HCT116 (cell line): ENCODE measurements around the gene BPIFB1. TPM values are rescaled to one million over a fixed set of nuclear protein-coding genes. Genes with fewer than 3 reads are reported as not detected.

Source experiments
- ATAC-seq: fragments of 200-7000 bp; cut with Tn5 transposase; 2 replicates; pipeline ENCODE4 v1.9.1; 2020; ENCODE audit warnings: mild to moderate bottlenecking, moderate library complexity
- Bru-seq: library from RNA; stranded (reverse); fragments of 400-500 nt; gene quantifications from one replicate; lab custom pipeline; 2021; lab: Mats Ljungman, UMichigan
- BruChase-seq, 2 experiments: library from RNA; stranded (reverse); fragments of 400-500 nt; gene quantifications; one replicate each; lab custom pipeline; 2021; lab: Mats Ljungman, UMichigan
- BruUV-seq: library from RNA; stranded (reverse); fragments of 400-500 nt; replicated peaks from 2 replicates; lab custom pipeline; 2021; lab: Mats Ljungman, UMichigan
- CTCF ChIA-PET: fragments of 300-600 bp; sonication (Branson Sonifier 250); formaldehyde crosslinking; loops from one replicate; lab custom pipeline; 2021; ENCODE audit warnings: antibody characterized with exemption; lab: Charles Lee
- POLR2A ChIA-PET: fragments of 300-600, 350-600 bp; sonication (Branson Sonifier 250); formaldehyde crosslinking; loops from one replicate; lab custom pipeline; 2021; ENCODE audit warnings: antibody characterized with exemption; lab: Charles Lee
- RAD21 ChIA-PET, 2 experiments: fragments of 300-600 bp; sonication (Branson Sonifier 250); formaldehyde crosslinking; loops; one replicate each; lab custom pipeline; 2023; ENCODE audit warnings: low total read pairs in 2 of 2; ENCODE audit not compliant: uncharacterized antibody in 2 of 2, unreplicated experiment in 2 of 2, low non-redundant PET in 1 of 2; lab: Charles Lee
- DNase-seq: peaks from one replicate; pipeline ENCODE4 v3.0.0-alpha.2; 2010; ENCODE audit warnings: low read depth, low spot score
- H2AFZ ChIP-seq: fragments of 200-600 bp; shearing (Covaris generic), sonication (generic); 2 replicates; pipeline ENCODE4 v1.6.1; 2017; ENCODE audit warnings: low read depth, mixed run types, mixed read lengths, antibody characterized with exemption, low read length; ENCODE audit not compliant: poor library complexity, severe bottlenecking
- H3K27ac ChIP-seq: 2 replicates; pipeline ENCODE4 v1.5.1; 2012; ENCODE audit warnings: low read depth, low read length
- H3K27me3 ChIP-seq: fragments of 200-600 bp; sonication (generic); 2 replicates; pipeline ENCODE4 v1.6.1; 2016; ENCODE audit warnings: mixed run types, low read length, mixed read lengths; ENCODE audit not compliant: insufficient read depth
- H3K36me3 ChIP-seq, 2 experiments: fragments of 200-500 bp in 1 of 2; fragments of 200-600 bp in 1 of 2; sonication (Bioruptor generic) in 1 of 2; sonication (generic) in 1 of 2; 2 replicates each; pipeline versions ENCODE4 v1.5.1 to v1.6.1; 2014 to 2016; ENCODE audit warnings: low read length in 2 of 2, inconsistent platforms in 1 of 2, mixed read lengths in 1 of 2, mixed run types in 1 of 2; ENCODE audit not compliant: insufficient read depth in 2 of 2, control insufficient read depth in 1 of 2
- H3K4me1 ChIP-seq, 2 experiments: fragments of 200-600 bp in 1 of 2; sonication (generic) in 1 of 2; 2 replicates each; pipeline versions ENCODE4 v1.5.1 to v1.6.1; 2012 to 2017; ENCODE audit warnings: low read length in 2 of 2, inconsistent platforms in 1 of 2, mild to moderate bottlenecking in 1 of 2, mixed read lengths in 1 of 2, mixed run types in 1 of 2, moderate library complexity in 1 of 2; ENCODE audit not compliant: insufficient read depth in 2 of 2, control insufficient read depth in 1 of 2
- H3K4me2 ChIP-seq: fragments of 200-600 bp; sonication (generic); 2 replicates; pipeline ENCODE4 v1.6.1; 2017; ENCODE audit warnings: mixed run types, low read length, mixed read lengths
- H3K4me3 ChIP-seq, 2 experiments: fragments of 200-600 bp in 1 of 2; sonication (generic) in 1 of 2; replicated peaks in 1 of 2; 2 replicates each; pipeline ENCODE4 v1.5.1; 2011 to 2016; ENCODE audit warnings: low read length in 2 of 2, control low read depth in 1 of 2, low read depth in 1 of 2, mild to moderate bottlenecking in 1 of 2, mixed read lengths in 1 of 2, mixed run types in 1 of 2
- H3K79me2 ChIP-seq: fragments of 200-600 bp; sonication (generic); 2 replicates; pipeline ENCODE4 v1.6.1; 2017; ENCODE audit warnings: mild to moderate bottlenecking, mixed run types, low read length, moderate library complexity, mixed read lengths; ENCODE audit not compliant: insufficient read depth
- H3K9ac ChIP-seq: fragments of 200-600 bp; sonication (generic); 2 replicates; pipeline ENCODE4 v1.6.1; 2016; ENCODE audit warnings: low read length, mixed read lengths
- H3K9me2 ChIP-seq: fragments of 200-600 bp; sonication (generic), shearing (Covaris generic); 2 replicates; pipeline ENCODE4 v1.6.1; 2017; ENCODE audit warnings: mixed run types, mild to moderate bottlenecking, moderate library complexity; ENCODE audit not compliant: insufficient read depth
- H3K9me3 ChIP-seq, 2 experiments: fragments of 200-500 bp in 1 of 2; fragments of 200-600 bp in 1 of 2; sonication (Bioruptor generic) in 1 of 2; sonication (generic) in 1 of 2; 2 replicates each; pipeline ENCODE4 v1.6.1; 2014 to 2017; ENCODE audit warnings: low read length in 2 of 2, mixed read lengths in 2 of 2, inconsistent platforms in 1 of 2, low read depth in 1 of 2, mild to moderate bottlenecking in 1 of 2, mixed run types in 1 of 2, moderate library complexity in 1 of 2; ENCODE audit not compliant: control insufficient read depth in 1 of 2, insufficient read depth in 1 of 2
- H4K20me1 ChIP-seq: fragments of 200-600 bp; sonication (generic), shearing (Covaris generic); 2 replicates; pipeline ENCODE4 v1.6.1; 2017; ENCODE audit warnings: mixed run types, mild to moderate bottlenecking, moderate library complexity; ENCODE audit not compliant: insufficient read depth
- CEBPB ChIP-seq: IDR thresholded peaks from 2 replicates; pipeline ENCODE4 v1.6.1; 2012; ENCODE audit warnings: low read depth
- EGR1 ChIP-seq: IDR thresholded peaks from 2 replicates; pipeline ENCODE4 v1.6.1; 2012; ENCODE audit warnings: low read depth
- EZH2 ChIP-seq: fragments of 200-600 bp; sonication (generic); IDR thresholded peaks from 2 replicates; pipeline ENCODE4 v1.6.1; 2017; ENCODE audit warnings: antibody characterized with exemption, mixed run types
- EZH2phosphoT487 ChIP-seq: fragments of 200-600 bp; IDR thresholded peaks from 2 replicates; pipeline ENCODE4 v1.6.1; 2018; ENCODE audit warnings: antibody characterized with exemption, borderline replicate concordance
- FOSL1 ChIP-seq: IDR thresholded peaks from 2 replicates; pipeline ENCODE4 v1.6.1; 2012; ENCODE audit warnings: low read depth
- SIN3A ChIP-seq: IDR thresholded peaks from 2 replicates; pipeline ENCODE4 v1.6.1; 2012; ENCODE audit warnings: low read depth
- TCF7L2 ChIP-seq: IDR thresholded peaks from 2 replicates; pipeline ENCODE4 v1.7.0; 2011; ENCODE audit warnings: borderline replicate concordance, inconsistent platforms; ENCODE audit not compliant: insufficient read depth, insufficient read length; ENCODE audit errors: extremely low read depth
- ZNF274 ChIP-seq: fragments of 200-500 bp; sonication (Bioruptor generic); IDR thresholded peaks from 2 replicates; pipeline ENCODE4 v1.6.1; 2014; ENCODE audit warnings: mild to moderate bottlenecking, low read depth, low read length, inconsistent platforms
- intact Hi-C: fragments of 100-400 bp; cut with micrococcal nuclease; formaldehyde crosslinking; loops from 2 replicates; pipeline ENCODE4 v1.10.0; 2022
- long read RNA-seq: library from polyadenylated mRNA; unstranded; transcript quantifications from one replicate; pipeline ENCODE4 v2.0.0, GENCODE V29; 2021; ENCODE audit not compliant: unreplicated experiment
- polyA plus RNA-seq: library from polyadenylated mRNA; unstranded; fragments of >200 nt; gene quantifications from 2 replicates; pipeline ENCODE4 v1.2.1, GENCODE V29; 2012; ENCODE audit warnings: missing spikeins
- total RNA-seq: library from RNA; stranded (reverse); gene quantifications from one replicate; pipeline ENCODE4 v1.2.1, GENCODE V29; 2021; ENCODE audit not compliant: unreplicated experiment
- TF ChIP-seq, protein P1 (sequence below): IDR thresholded peaks from 2 replicates; pipeline ENCODE4 v1.6.1; 2012

The BPIFB1 gene, protein sequence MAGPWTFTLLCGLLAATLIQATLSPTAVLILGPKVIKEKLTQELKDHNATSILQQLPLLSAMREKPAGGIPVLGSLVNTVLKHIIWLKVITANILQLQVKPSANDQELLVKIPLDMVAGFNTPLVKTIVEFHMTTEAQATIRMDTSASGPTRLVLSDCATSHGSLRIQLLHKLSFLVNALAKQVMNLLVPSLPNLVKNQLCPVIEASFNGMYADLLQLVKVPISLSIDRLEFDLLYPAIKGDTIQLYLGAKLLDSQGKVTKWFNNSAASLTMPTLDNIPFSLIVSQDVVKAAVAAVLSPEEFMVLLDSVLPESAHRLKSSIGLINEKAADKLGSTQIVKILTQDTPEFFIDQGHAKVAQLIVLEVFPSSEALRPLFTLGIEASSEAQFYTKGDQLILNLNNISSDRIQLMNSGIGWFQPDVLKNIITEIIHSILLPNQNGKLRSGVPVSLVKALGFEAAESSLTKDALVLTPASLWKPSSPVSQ
- 0.17 TPM for total RNA-seq
- 0.02 and 0.05 TPM in 2 replicates for polyA plus RNA-seq
- not detected for Bru-seq, nascent RNA
- not detected for BruChase-seq, experiment 1, labeled RNA remaining after a 6-hour chase
- BruChase-seq, experiment 2, labeled RNA remaining after a 2-hour chase: not detected
- long read RNA-seq: 0 reads

- ChIA-PET CTCF (interaction anchor here (1.0 to 1.5 kb wide), 2 partner anchors 9 to 20 kb away, joined by 3 to 8 read pairs; no protein-coding TSS in a partner anchor), POLR2A (no interaction called here)
- peak; percentile 84 for ATAC-seq
- H3K27me3 ChIP-seq: peaks cover 22% of the 10 kb centered on the region; the same call in 1 of the 2 replicates
- no peak within 1 kb of the TSS for H2AFZ ChIP-seq
- no peaks in the 10 kb centered on the region for H4K20me1 ChIP-seq
- TF ChIP-seq SIN3A (no peak), EZH2phosphoT487 (no peak), CEBPB (no peak), EGR1 (no peak), ZNF274 (no peak), TCF7L2 (no peak), FOSL1 (no peak), EZH2 (no peak)
- TF ChIP-seq, protein P1, sequence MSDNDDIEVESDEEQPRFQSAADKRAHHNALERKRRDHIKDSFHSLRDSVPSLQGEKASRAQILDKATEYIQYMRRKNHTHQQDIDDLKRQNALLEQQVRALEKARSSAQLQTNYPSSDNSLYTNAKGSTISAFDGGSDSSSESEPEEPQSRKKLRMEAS: no peak
- TF ChIP-seq, all 23 proteins: peak for 0
- no TSS peak for BruUV-seq
- Histone ChIP-seq H3K4me2 (peak within 1 kb of the TSS; percentile 35; the same call in 1 of the 2 replicates), H3K36me3 (no peaks in the 10 kb centered on the region), H3K9ac (no peak within 1 kb of the TSS), H3K4me3 (no peak within 1 kb of the TSS), H3K4me1 (peaks cover 8 to 11% of the 10 kb centered on the region in 2 experiments; a peak in 3 of 4 replicates), H3K9me2 (no peaks in the 10 kb centered on the region), H3K9me3 (no peaks in the 10 kb centered on the region), H3K79me2 (no peaks in the 10 kb centered on the region), H3K27ac (no peak within 1 kb of the TSS)
- intact Hi-C loops: no loop called here
- RAD21 ChIA-PET: no interaction called here
- DNase-seq: no peak
Measured at GRCh38 chr20:33282991-33283555, at the start of gene BPIFB1. BPIFB1 (plus strand) TSS chr20:33283214; CDS start chr20:33286074, 2,860 bp downstream.
